ENCODE measurements around the gene SLC9A7. TPM values are rescaled to one million over a fixed set of nuclear protein-coding genes. Genes with fewer than 3 reads are reported as not detected.

The SLC9A7 gene
- total and polyA plus RNA-seq, 2 experiments from 2014 or later = 2.5 to 15.4 TPM

DNA sequence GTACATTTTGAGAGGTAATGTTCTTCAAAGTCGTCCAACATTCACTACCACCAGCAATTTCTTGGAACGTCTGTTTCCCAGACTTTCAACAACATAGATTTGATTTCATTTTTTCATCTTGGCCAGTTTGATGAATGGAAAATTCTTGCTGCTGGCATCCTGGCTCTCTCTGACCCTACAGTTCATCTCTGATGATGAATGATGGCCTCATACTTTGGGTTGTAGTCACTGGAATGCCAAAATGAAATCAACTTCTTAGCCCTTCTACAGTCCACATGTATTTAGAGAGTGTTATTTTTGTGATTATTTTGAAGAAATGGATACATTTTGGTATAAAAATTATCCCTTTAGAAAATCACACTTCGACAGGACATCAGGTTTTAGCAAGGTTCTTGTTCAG lies 176.6 kb downstream of the SLC9A7 start (continued):
- TF ChIP-seq, protein P1, sequence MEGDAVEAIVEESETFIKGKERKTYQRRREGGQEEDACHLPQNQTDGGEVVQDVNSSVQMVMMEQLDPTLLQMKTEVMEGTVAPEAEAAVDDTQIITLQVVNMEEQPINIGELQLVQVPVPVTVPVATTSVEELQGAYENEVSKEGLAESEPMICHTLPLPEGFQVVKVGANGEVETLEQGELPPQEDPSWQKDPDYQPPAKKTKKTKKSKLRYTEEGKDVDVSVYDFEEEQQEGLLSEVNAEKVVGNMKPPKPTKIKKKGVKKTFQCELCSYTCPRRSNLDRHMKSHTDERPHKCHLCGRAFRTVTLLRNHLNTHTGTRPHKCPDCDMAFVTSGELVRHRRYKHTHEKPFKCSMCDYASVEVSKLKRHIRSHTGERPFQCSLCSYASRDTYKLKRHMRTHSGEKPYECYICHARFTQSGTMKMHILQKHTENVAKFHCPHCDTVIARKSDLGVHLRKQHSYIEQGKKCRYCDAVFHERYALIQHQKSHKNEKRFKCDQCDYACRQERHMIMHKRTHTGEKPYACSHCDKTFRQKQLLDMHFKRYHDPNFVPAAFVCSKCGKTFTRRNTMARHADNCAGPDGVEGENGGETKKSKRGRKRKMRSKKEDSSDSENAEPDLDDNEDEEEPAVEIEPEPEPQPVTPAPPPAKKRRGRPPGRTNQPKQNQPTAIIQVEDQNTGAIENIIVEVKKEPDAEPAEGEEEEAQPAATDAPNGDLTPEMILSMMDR (conservative IDR thresholded peaks at IDR 0.05; ENCODE audit: low read depth in 2 of 2) = no peak
- TF ChIP-seq CREB1 (CRISPR knock-in tag; IDR thresholded peaks at IDR 0.05; ENCODE audit: low read depth) = no peak

DNA sequence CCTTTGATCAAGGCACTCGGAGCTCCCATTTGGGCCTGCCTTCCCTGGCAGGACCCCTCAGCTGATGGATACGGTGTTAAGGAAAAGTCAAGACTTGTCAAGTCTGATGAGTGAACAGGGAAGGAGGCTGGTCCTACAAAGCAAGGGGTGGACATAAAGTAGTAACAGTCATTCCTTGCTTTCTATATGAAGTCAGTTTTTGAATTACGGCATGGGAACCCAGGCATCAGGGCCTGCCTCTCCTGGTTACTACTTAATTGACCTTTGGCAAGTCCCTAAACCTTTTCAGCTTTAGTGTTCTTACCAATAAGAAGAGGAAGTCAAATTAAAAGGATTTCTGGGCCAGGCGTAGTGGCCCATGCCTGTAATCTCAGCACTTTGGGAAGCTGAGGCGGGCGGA lies 178.3 kb downstream of the SLC9A7 start:
- no peak overlapping the region for H3K27ac Mint-ChIP-seq
- no peak for DNase-seq (ENCODE audit: low spot score)
- Histone ChIP-seq H3K9me2 (ENCODE audit: insufficient read depth) (no peaks in the 10 kb centered on the region), H3K27ac (ENCODE audit: low read depth) (no peak overlapping the region), H4K20me1 (replicated peaks; ENCODE audit: insufficient read depth) (no peaks in the 10 kb centered on the region), H3F3A (replicated peaks; ENCODE audit: low read depth) (no peaks in the 10 kb centered on the region), H3K4me3 (no peak overlapping the region), H3K4me2 (no peak overlapping the region), H3K27me3 (ENCODE audit: insufficient read depth) (peaks cover 7% of the 10 kb centered on the region; the same call in 1 of the 2 replicates), H2AFZ (no peak overlapping the region), H3K36me3 (ENCODE audit: insufficient read depth) (no peaks in the 10 kb centered on the region), H3K79me2 (replicated peaks; ENCODE audit: insufficient read depth) (peaks cover 77% of the 10 kb centered on the region), H3K4me1 (ENCODE audit: insufficient read depth) (peaks cover 22% of the 10 kb centered on the region)
- H3K36me3 Mint-ChIP-seq (ENCODE audit: low read depth) = peaks cover 19% of the 10 kb centered on the region
- H3K4me3 Mint-ChIP-seq = no peak overlapping the region
- H3K9me3 Mint-ChIP-seq = no peaks in the 10 kb centered on the region
- TF ChIP-seq CREB1 (CRISPR knock-in tag; IDR thresholded peaks at IDR 0.05; ENCODE audit: low read depth) (no peak), REST (IDR thresholded peaks at IDR 0.05; ENCODE audit: unreplicated experiment) (no peak), EZH2 (IDR thresholded peaks at IDR 0.05; ENCODE audit: low read depth, unreplicated experiment) (no peak)
- TF ChIP-seq, protein P1 (conservative IDR thresholded peaks at IDR 0.05; ENCODE audit: low read depth in 2 of 2) = no peak
- peaks cover 3% of the 10 kb centered on the region for H3K27me3 Mint-ChIP-seq (ENCODE audit: insufficient read depth, low read depth, poor library complexity)
- no peak for ATAC-seq
- peaks cover 34% of the 10 kb centered on the region for H3K4me1 Mint-ChIP-seq

DNA sequence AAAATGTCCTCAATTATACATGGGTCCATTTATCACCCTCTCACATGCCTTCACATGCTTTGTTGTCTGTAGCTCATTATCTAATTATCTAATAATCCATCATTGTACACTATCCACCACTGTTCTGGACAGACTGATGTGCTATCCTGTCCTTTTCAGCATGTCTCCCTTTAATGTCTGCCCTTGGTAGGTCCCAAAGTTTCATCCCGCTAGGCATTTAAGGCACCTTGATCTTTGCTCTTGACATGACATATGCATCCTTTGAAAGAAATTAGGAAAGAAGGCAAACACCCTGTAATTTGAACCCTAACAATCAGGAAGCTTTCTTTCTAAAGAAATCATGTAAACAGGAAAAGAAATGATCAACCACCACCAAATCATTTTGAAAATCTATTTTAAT lies 179.7 kb downstream of the SLC9A7 start:
- no peaks in the 10 kb centered on the region for H4K20me1 ChIP-seq (replicated peaks; ENCODE audit: insufficient read depth)
- no peaks in the 10 kb centered on the region for H3K9me3 Mint-ChIP-seq
- H3F3A ChIP-seq (replicated peaks; ENCODE audit: low read depth) = no peaks in the 10 kb centered on the region
- no peak overlapping the region for H3K4me2 ChIP-seq
- H3K9me2 ChIP-seq (ENCODE audit: insufficient read depth) = no peaks in the 10 kb centered on the region
- peaks cover 21% of the 10 kb centered on the region for H3K4me1 ChIP-seq (ENCODE audit: insufficient read depth)
- no peak overlapping the region for H3K27ac Mint-ChIP-seq
- H3K27me3 ChIP-seq (ENCODE audit: insufficient read depth) = peaks cover 17% of the 10 kb centered on the region; the same call in 1 of the 2 replicates
- H3K36me3 ChIP-seq (ENCODE audit: insufficient read depth) = no peaks in the 10 kb centered on the region
- peaks cover 6% of the 10 kb centered on the region for H3K27me3 Mint-ChIP-seq (ENCODE audit: insufficient read depth, low read depth, poor library complexity)
- H3K27ac ChIP-seq (ENCODE audit: low read depth) = no peak overlapping the region
- no peak overlapping the region for H2AFZ ChIP-seq
- DNase-seq (ENCODE audit: low spot score) = no peak
- ATAC-seq = no peak
- H3K4me3 Mint-ChIP-seq = no peak overlapping the region; the same call in 2 of the 3 replicates
- peaks cover 29% of the 10 kb centered on the region for H3K4me1 Mint-ChIP-seq
- H3K79me2 ChIP-seq (replicated peaks; ENCODE audit: insufficient read depth) = peaks cover 72% of the 10 kb centered on the region
- no peak overlapping the region for H3K4me3 ChIP-seq
- H3K36me3 Mint-ChIP-seq (ENCODE audit: low read depth) = peaks cover 19% of the 10 kb centered on the region
- TF ChIP-seq STAT1 (IDR thresholded peaks at IDR 0.05; ENCODE audit: unreplicated experiment) (no peak), ZNF114 (CRISPR knock-in tag; IDR thresholded peaks at IDR 0.05) (no peak), POLR2AphosphoS5 (IDR thresholded peaks at IDR 0.05; ENCODE audit: low read depth) (no peak), ZNF331 (CRISPR knock-in tag; IDR thresholded peaks at IDR 0.05; ENCODE audit: low read depth) (no peak), NANOG (IDR thresholded peaks at IDR 0.05; ENCODE audit: borderline replicate concordance) (no peak)
- TF ChIP-seq, protein P1 (conservative IDR thresholded peaks at IDR 0.05; ENCODE audit: low read depth in 2 of 2) = no peak

Data from GM23338 (cell line).